ENCODE results near the gene WASF3. TPM values are rescaled to one million over a fixed set of nuclear protein-coding genes. Genes with fewer than 3 reads are reported as not detected.

Gene WASF3
- total and polyA plus RNA-seq, 3 experiments from 2014 or later = 0.20 to 0.24 TPM; not detected in 1

DNA sequence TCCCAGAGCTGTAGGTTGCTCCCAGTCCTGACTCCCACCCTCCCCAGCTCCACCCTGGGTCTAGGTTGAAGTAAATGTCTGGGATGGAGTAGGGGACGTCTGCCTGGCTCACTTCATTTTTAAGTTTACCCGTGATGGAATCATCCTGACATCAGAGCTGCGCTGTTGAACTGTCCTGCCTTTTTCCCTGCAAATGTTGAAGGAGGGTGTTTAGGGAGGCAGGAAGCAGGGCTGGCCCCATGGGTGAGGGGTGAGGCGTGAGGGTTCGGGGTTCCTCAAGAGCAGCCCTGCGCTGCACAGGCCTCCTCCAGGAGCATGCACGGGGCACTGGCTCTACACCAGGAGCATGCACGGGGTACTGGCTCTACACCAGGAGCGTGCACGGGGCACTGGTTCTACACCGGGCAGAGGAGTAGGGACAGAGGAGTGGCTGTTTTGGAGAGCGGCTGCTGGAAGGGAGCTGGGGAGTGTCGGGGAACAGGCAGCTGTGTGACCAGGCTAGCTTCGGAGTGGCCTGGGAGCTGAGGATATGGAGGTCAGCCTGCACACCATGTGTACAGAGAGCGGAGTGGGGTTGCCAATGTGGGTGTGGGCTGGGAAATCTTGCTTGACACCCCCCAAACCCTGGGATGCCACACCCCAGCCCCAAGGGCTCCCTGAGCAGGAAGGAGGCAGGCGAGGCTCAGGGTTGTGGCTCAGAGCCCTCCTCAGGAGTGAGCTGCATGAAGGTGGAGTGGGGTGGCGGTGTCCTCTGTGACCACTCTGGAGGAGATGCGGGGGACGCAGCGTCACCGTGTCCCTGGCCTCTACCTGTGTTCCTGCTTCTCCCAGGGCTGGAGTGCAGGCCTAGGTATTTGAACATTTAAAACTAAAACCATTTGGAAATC is 139.8 kb downstream of the WASF3 start:
- Histone ChIP-seq H3K4me1 (ENCODE audit: insufficient read depth, low read length) (no peaks in the 10 kb centered on the region), H3K36me3 (ENCODE audit: insufficient read depth, low read length) (no peaks in the 10 kb centered on the region), H3K9me3 (ENCODE audit: low read length) (no peaks in the 10 kb centered on the region), H3K27me3 (ENCODE audit: insufficient read depth, low read length, poor library complexity, severe bottlenecking) (no peaks in the 10 kb centered on the region), H3K27ac (ENCODE audit: low read depth, low read length) (no peak overlapping the region), H3K4me3 (ENCODE audit: low read length) (no peak overlapping the region)
- ChIA-PET POLR2A (no interaction called here), CTCF (interaction anchor here (1.3 to 3.5 kb wide), 3 partner anchors 8 to 512 kb away, joined by 3 to 94 read pairs (median 5); no protein-coding TSS in a partner anchor)
- H3K27me3 Mint-ChIP-seq = peaks cover 7 to 13% of the 10 kb centered on the region in 2 donors
- H3K27ac Mint-ChIP-seq = no peak overlapping the region
- H3K4me3 Mint-ChIP-seq = no peak overlapping the region
- no peak for DNase-seq
- H3K9me3 Mint-ChIP-seq = peaks cover 0 to 4% (median 0%) of the 10 kb centered on the region in 5 donors
- no peaks in the 10 kb centered on the region for H3K36me3 Mint-ChIP-seq
- peaks cover 6 to 9% (median 6%) of the 10 kb centered on the region in 3 donors for H3K4me1 Mint-ChIP-seq

GRCh38 chr13:26698392-26699196 is 141.1 kb downstream of the WASF3 start:
- no peaks in the 10 kb centered on the region for H3K36me3 ChIP-seq (ENCODE audit: insufficient read depth, low read length)
- H3K9me3 ChIP-seq (ENCODE audit: low read length) = no peaks in the 10 kb centered on the region
- Mint-ChIP-seq H3K9me3 (peaks cover 0 to 4% (median 0%) of the 10 kb centered on the region in 5 donors), H3K4me1 (peaks cover 6 to 9% (median 6%) of the 10 kb centered on the region in 3 donors), H3K27me3 (peaks cover 7 to 20% of the 10 kb centered on the region in 2 donors), H3K27ac (no peak overlapping the region), H3K36me3 (no peaks in the 10 kb centered on the region), H3K4me3 (peak overlapping the region in 1 of 7 donors; percentile 27)
- H3K4me1 ChIP-seq (ENCODE audit: insufficient read depth, low read length) = no peaks in the 10 kb centered on the region
- ChIA-PET POLR2A (interaction anchor here (0.6 to 1.0 kb wide), 2 partner anchors 513 to 514 kb away, joined by 3 read pairs; no protein-coding TSS in a partner anchor), CTCF (interaction anchor here (0.6 to 3.5 kb wide), 34 partner anchors 9 to 1126 kb away, joined by 3 to 94 read pairs (median 3); no protein-coding TSS in a partner anchor)
- DNase-seq = peak; percentile 66 to 81 (median 68)
- H3K27ac ChIP-seq (ENCODE audit: low read depth, low read length) = no peak overlapping the region
- no peak overlapping the region for H3K4me3 ChIP-seq (ENCODE audit: low read length)
- no peaks in the 10 kb centered on the region for H3K27me3 ChIP-seq (ENCODE audit: insufficient read depth, low read length, poor library complexity, severe bottlenecking)

GRCh38 chr13:26699197-26699490 is 141.7 kb downstream of the WASF3 start:
- DNase-seq = no peak
- peaks cover 6 to 9% (median 6%) of the 10 kb centered on the region in 3 donors for H3K4me1 Mint-ChIP-seq
- Histone ChIP-seq H3K36me3 (ENCODE audit: insufficient read depth, low read length) (no peaks in the 10 kb centered on the region), H3K4me3 (ENCODE audit: low read length) (no peak overlapping the region), H3K4me1 (ENCODE audit: insufficient read depth, low read length) (no peaks in the 10 kb centered on the region), H3K27me3 (ENCODE audit: insufficient read depth, low read length, poor library complexity, severe bottlenecking) (no peaks in the 10 kb centered on the region), H3K9me3 (ENCODE audit: low read length) (no peaks in the 10 kb centered on the region), H3K27ac (ENCODE audit: low read depth, low read length) (no peak overlapping the region)
- no peak overlapping the region for H3K27ac Mint-ChIP-seq
- ChIA-PET CTCF (interaction anchor here (1.0 to 3.5 kb wide), 11 partner anchors 9 to 520 kb away, joined by 3 to 94 read pairs (median 5); no protein-coding TSS in a partner anchor), POLR2A (interaction anchor here (1.0 kb wide), 1 partner anchor 514 kb away, joined by 3 read pairs; no protein-coding TSS in a partner anchor)
- H3K4me3 Mint-ChIP-seq = no peak overlapping the region
- no peaks in the 10 kb centered on the region for H3K36me3 Mint-ChIP-seq
- peaks cover 7 to 20% of the 10 kb centered on the region in 2 donors for H3K27me3 Mint-ChIP-seq
- H3K9me3 Mint-ChIP-seq = peaks cover 0 to 1% (median 0%) of the 10 kb centered on the region in 5 donors

DNA sequence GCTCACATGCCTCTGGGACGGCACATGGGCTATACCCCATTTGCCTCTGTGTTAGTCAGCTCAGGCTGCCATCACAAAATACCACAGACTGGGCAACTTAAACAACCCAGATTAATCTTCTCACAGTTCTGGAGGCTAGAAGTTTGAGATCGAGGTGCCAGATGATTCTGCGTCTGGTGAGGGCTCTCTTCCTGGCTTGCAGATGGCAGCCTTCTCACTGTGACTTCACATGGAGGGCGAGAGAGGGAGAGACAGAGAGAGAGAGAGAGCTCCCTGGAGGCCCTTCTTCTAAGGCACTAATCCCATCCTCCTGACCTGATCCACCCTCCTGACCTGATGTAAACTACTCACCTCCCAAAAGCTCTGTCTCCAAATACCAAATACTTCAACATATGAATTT is 148.1 kb downstream of the WASF3 start:
- Mint-ChIP-seq H3K4me1 (no peaks in the 10 kb centered on the region), H3K27me3 (peaks cover 2 to 12% of the 10 kb centered on the region in 2 donors), H3K9me3 (no peaks in the 10 kb centered on the region), H3K4me3 (no peak overlapping the region), H3K27ac (no peak overlapping the region), H3K36me3 (no peaks in the 10 kb centered on the region)
- no peaks in the 10 kb centered on the region for H3K4me1 ChIP-seq (ENCODE audit: insufficient read depth, low read length)
- H3K9me3 ChIP-seq (ENCODE audit: low read length) = no peaks in the 10 kb centered on the region
- no peak overlapping the region for H3K27ac ChIP-seq (ENCODE audit: low read depth, low read length)
- H3K36me3 ChIP-seq (ENCODE audit: insufficient read depth, low read length) = no peaks in the 10 kb centered on the region
- ChIA-PET CTCF (interaction anchor here (0.6 to 2.5 kb wide), 6 partner anchors 9 to 520 kb away, joined by 3 to 6 read pairs (median 3); no protein-coding TSS in a partner anchor), POLR2A (no interaction called here)
- no peaks in the 10 kb centered on the region for H3K27me3 ChIP-seq (ENCODE audit: insufficient read depth, low read length, poor library complexity, severe bottlenecking)
- DNase-seq = no peak
- no peak overlapping the region for H3K4me3 ChIP-seq (ENCODE audit: low read length)

DNA sequence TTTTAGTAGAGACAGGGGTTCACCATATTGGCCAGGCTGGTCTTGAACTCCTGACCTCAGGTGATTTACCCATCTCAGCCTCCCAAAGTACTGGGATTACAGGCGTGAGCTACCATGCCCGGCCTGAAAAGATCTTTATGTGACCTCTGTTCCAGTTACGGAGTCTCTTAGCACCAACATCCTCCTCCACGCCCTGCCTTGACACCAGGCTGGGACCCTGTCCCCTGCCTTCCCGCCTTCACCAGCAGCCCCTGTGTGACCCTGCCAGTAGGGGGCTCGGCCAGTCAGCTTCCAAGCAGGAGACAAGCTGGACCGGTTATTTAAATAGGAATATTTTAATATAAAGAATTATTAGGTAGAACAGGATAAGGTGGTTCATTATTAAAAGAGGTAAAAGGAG is 148.9 kb downstream of the WASF3 start:
- H3K4me1 Mint-ChIP-seq = no peaks in the 10 kb centered on the region
- H3K36me3 Mint-ChIP-seq = no peaks in the 10 kb centered on the region
- H3K9me3 ChIP-seq (ENCODE audit: low read length) = no peaks in the 10 kb centered on the region
- no peak overlapping the region for H3K4me3 Mint-ChIP-seq
- H3K4me1 ChIP-seq (ENCODE audit: insufficient read depth, low read length) = no peaks in the 10 kb centered on the region
- CTCF ChIA-PET = interaction anchor here (1.0 to 4.0 kb wide), 9 partner anchors 8 to 521 kb away, joined by 3 to 14 read pairs (median 5); no protein-coding TSS in a partner anchor
- H3K4me3 ChIP-seq (ENCODE audit: low read length) = no peak overlapping the region
- H3K9me3 Mint-ChIP-seq = no peaks in the 10 kb centered on the region
- H3K36me3 ChIP-seq (ENCODE audit: insufficient read depth, low read length) = no peaks in the 10 kb centered on the region
- no peak overlapping the region for H3K27ac ChIP-seq (ENCODE audit: low read depth, low read length)
- no peak for DNase-seq
- peaks cover 0 to 12% of the 10 kb centered on the region in 2 donors for H3K27me3 Mint-ChIP-seq
- H3K27ac Mint-ChIP-seq = no peak overlapping the region
- H3K27me3 ChIP-seq (ENCODE audit: insufficient read depth, low read length, poor library complexity, severe bottlenecking) = no peaks in the 10 kb centered on the region
- POLR2A ChIA-PET = no interaction called here

GRCh38 chr13:26707122-26708006 is 149.9 kb downstream of the WASF3 start:
- no peaks in the 10 kb centered on the region for H3K4me1 Mint-ChIP-seq
- ChIA-PET CTCF (interaction anchor here (1.2 to 4.0 kb wide), 7 partner anchors 9 to 522 kb away, joined by 3 to 14 read pairs (median 5); no protein-coding TSS in a partner anchor), POLR2A (no interaction called here)
- peak in 3 of 5 donors; percentile 26 to 46 (median 33) for DNase-seq
- H3K4me1 ChIP-seq (ENCODE audit: insufficient read depth, low read length) = no peaks in the 10 kb centered on the region
- H3K27ac ChIP-seq (ENCODE audit: low read depth, low read length) = no peak overlapping the region
- no peaks in the 10 kb centered on the region for H3K9me3 Mint-ChIP-seq
- H3K27me3 ChIP-seq (ENCODE audit: insufficient read depth, low read length, poor library complexity, severe bottlenecking) = no peaks in the 10 kb centered on the region
- no peak overlapping the region for H3K4me3 Mint-ChIP-seq
- peak overlapping the region in 1 of 8 donors; percentile 11 for H3K27ac Mint-ChIP-seq
- H3K36me3 ChIP-seq (ENCODE audit: insufficient read depth, low read length) = no peaks in the 10 kb centered on the region
- H3K4me3 ChIP-seq (ENCODE audit: low read length) = no peak overlapping the region
- H3K9me3 ChIP-seq (ENCODE audit: low read length) = no peaks in the 10 kb centered on the region
- peaks cover 0 to under 1% (median 0%) of the 10 kb centered on the region in 3 donors for H3K36me3 Mint-ChIP-seq
- peaks cover 0 to 12% of the 10 kb centered on the region in 2 donors for H3K27me3 Mint-ChIP-seq

- CTCF ChIA-PET = interaction anchor here (1.4 to 4.0 kb wide), 4 partner anchors 9 to 523 kb away, joined by 4 to 14 read pairs (median 6); no protein-coding TSS in a partner anchor
- Mint-ChIP-seq H3K4me1 (no peaks in the 10 kb centered on the region), H3K27ac (peak overlapping the region in 1 of 8 donors; percentile 11), H3K36me3 (peaks cover 0 to 7% (median 0%) of the 10 kb centered on the region in 3 donors), H3K4me3 (no peak overlapping the region), H3K9me3 (no peaks in the 10 kb centered on the region), H3K27me3 (peaks cover 0 to 12% of the 10 kb centered on the region in 2 donors)
- Histone ChIP-seq H3K27me3 (ENCODE audit: insufficient read depth, low read length, poor library complexity, severe bottlenecking) (no peaks in the 10 kb centered on the region), H3K9me3 (ENCODE audit: low read length) (no peaks in the 10 kb centered on the region), H3K36me3 (ENCODE audit: insufficient read depth, low read length) (no peaks in the 10 kb centered on the region), H3K4me1 (ENCODE audit: insufficient read depth, low read length) (no peaks in the 10 kb centered on the region), H3K4me3 (ENCODE audit: low read length) (no peak overlapping the region), H3K27ac (ENCODE audit: low read depth, low read length) (no peak overlapping the region)
- POLR2A ChIA-PET = no interaction called here
- no peak for DNase-seq
Measured at GRCh38 chr13:26708007-26708297, 150.5 kb downstream of the WASF3 start.
